GM19452 (cell line): Measurements from ENCODE around the gene POLA2.

ENCODE experiments used
- ATAC-seq: cut with Tn5 transposase; IDR thresholded peaks from one replicate; pipeline ENCODE4 v1.9.1; 2021; ENCODE audit not compliant: unreplicated experiment

POLA2 gene

DNA sequence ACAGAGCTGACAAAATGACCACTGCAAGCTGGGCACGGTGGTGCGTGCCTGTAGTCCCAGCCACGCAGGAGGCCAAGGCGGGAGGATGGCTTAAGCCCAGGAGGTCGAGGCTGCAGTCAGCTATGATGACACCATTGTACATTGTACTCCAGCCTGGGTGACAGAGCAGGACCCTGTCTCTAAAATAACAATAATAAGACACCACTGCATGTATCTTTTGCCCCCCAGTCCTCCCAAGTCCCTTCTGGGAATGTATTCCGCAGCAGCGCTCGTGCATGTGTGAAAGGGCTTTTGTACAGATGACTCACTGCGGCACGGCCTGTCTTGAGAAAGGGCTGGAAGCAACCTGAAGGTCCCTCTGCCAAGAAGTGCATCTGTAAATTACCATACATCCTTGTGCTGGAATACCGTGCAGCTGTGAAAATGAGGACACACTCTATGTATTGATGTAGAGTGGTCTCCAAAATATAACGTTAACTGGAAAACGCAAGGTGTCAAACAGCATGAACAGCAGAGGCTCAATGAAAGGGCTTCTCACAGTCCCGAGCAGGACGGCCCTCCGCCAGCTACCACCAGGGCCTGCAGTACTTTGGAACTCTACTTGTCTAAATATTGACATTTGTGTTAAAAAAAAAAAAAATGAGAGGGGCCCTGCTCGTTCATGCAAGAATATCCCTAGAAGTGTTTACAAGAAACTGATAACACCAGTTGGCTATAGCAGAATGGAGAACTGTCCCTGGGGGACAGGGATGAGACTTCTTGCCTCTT is 43.9 kb downstream of the POLA2 start:
- no peak for ATAC-seq

DNA sequence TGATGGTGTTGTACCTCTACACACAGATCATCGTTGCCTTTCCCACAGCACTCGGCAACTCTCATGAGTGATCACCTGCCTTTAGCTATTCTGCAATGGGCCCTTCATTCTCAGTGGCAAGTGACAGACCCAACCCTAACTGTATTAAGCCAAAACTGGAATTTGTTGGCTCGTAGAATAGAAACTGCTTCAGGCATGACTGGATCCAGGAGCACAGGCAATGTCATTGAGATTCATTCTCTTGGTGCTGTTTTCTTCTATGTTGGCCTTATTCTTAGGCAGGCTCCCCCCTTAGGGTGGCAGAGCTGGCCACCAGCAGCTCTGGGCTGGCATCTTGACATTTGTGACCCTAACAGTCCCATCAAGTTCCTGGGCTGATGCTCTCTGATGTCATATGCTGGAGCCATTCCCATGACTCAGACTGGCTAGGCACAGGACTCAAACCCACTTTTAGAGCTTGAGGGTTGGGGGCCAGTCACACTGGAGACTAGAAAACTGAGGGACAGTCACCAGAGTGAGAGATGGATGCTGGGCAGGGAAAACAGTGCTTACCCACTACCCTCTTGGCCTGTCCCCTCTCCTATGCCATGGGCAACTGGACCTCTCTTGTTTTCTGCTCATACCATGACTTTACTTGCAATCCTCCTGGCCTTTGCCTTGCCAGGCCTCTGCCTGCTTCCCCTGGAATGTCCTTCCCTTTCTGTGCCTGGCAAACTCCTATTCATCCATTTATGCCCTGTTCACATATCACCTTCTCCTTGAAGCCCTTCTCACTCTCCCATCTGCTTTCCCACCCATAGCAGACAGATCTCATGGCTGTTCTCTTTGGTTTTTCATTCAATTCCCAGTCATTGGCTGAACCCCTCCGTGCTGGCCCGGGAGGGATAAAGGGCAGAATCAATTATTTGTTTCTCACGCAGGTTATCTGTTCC is 45.8 kb downstream of the POLA2 start:
- no peak for ATAC-seq

DNA sequence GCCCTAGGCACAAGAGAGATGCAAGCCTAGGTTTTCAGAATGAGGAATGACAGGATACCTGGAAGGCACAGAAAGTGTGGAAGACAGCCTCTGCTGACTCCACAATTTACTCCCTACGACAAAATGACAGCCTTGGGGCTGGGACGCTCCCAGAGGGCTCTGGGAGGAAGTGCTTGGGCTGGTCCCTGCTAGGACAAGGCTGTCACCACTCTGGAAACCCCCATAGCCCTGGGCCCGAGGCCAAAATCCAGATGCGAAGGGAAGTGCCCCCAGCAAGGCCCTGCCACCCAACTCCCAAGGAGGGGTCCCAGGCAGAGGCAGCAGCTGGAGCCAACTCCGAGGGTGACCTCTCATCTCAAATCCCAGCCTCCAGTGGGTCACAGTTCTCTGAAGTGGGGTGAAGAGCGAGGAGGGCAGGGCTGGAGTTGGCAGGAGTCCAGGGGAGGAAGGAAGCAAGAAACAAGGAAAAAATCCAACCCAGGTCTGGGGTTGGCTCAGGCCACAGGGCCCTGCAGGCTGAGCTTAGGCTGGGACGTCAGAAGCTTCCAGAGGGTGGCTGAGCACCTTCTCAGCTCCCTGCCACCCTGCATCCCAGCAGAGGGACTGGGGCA is 46.6 kb downstream of the POLA2 start:
- ATAC-seq = no peak

DNA sequence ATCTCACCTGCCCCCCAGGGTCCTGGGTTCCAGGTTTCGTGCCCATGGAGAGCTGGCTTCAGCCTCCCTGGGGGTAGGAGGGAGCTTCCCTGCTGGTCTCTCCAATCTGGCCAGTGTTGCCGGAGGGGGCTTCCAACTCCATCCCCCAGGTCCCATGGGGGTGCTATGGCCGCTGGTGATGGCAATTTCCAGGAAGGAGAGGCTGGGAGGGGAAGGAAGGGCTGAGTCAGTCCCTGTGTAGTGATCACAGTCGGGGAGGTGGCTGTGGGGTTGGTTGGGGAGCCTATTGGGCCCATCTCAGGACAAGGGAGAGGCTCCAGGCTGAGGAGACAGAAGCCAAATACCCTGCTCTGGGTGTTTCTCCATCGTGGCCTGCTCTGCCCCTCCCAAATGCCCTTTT is 47.2 kb downstream of the POLA2 start:
- no peak for ATAC-seq

DNA sequence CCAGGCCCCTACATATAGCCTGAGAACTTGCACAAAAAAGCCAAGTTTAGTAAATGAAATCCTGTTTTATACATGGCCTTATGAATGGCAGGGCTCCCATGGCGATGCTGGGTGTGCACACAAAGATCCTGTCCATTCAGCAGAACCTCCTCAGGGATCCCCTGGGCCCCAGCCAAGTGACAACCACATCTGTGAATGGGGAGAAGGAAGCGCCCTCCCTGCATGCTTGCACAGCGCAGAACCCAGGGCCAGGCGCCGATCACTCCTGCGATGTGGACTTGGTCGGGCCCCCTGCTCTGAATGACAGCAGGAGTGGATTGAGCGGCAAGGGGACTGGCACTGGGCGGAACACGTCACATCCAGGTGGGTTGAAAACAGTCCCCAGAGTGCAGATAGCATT is 48.5 kb downstream of the POLA2 start:
- ATAC-seq = no peak

DNA sequence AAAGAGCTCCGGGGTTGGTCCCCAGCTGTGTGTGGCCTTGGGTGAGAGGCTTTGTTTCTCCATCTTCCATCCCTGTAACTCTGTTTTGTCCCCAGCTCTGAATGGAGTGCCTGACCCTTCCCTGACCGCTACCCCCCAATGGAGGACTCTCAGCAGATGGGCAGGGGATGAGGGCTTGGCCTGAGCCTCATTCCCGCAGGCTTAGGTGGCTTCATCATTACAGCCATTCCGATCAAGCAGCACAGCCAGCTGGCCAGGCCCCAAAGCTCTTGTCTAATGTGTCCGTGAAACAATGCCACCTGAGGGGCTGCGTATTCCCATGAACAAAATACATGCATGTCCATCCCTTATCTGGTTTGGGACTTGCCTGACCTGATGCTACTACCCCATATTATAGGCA is 49.0 kb downstream of the POLA2 start:
- ATAC-seq = no peak

DNA sequence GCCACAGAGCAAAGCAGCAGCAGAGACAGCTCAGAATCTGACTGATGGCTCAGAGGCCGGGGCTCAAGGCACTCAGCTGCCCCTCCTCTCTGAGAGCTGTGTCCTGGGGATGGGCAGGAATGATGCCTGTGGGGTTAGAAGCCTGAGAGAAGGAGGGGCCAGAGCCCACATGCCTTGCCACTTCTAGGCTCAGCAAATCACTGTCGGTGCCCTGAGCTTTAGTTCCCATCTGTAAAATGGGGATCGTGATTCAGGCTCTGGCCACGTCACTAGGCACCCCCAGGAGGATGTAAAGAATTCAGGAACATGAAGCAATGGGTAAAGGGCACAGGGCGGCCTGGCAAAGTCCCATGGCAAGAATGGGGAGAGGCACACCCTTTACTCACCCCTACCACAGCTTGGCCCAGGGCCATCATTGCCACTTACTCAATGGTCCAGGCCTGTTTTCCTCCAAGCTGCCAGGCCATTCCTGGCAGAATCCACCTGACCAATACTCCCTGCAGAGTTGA is 49.5 kb downstream of the POLA2 start:
- no peak for ATAC-seq

DNA sequence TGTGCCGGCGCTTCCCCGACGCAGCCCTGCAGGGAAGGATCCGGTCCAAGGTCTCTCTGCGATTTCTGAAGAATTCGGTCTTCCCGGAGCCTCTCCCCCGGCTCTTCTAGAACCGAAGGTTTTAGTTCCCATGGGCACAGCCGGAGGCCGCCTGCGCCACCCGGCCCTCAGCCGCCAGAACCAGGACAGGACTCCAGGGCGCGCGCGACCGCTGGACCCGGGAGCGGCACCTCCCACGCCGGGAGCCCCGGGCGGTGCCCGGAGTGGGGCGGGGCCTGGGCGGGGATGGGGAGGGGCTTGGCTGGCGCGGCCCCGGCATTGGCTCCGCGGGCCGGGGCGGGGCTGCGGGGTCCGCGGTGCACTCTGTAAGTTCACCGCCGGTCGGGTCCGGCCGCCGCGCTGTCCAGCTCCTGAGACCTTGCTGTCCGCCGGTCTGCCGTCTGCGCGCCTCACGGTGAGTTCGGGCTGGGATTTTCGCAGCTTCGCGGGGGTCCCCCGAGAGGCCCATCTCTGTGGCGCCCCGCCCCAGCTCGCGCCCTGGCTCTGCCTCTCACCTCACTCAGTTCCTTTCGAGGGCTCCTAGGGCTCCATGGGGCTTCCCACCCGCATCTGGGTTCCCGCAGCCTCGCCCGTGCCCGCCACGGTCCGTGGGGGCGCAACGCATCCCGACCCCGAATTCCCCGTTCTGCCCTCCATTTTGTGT is 52.9 kb downstream of the POLA2 start, which contains the start of gene CDC42EP2:
TSS of gene CDC42EP2 (plus strand) at position 366 of the 703 bp plus-strand sequence. CDS start 6,033 bp downstream, outside the sequence.
- ATAC-seq = peak; percentile 59

DNA sequence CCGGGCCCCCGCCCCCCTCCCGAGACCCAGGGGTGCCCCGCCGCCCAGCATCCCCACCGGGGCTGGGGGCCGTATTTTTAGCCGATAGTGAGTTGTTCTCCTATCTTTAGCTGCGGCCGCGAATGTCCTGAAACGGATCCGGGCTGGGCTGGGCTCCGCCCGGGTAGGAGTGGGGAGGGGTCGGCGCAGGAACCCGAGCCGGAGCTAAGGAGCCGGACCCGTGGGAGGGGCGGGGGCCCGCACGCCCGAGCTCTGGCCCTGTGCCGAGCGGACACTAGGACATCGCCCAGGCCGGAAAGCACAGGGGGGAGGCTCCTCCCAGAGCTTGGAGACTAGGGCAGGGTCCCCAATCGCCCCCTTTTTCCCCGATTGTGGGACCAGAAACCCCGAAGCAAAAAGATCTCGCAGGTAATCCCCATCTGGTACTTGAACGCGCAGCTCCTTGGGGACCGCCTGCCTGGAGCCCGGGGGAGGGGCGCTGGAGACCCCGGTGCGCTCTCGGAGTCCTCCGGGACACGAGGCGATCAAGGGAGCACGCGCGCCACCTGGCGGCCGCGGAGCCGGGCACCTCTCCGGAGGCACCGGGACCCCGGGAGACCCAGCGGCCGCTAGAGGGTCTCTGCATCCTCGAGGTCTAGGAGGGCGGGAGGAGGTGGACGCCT is 53.6 kb downstream of the POLA2 start:
- ATAC-seq = no peak

DNA sequence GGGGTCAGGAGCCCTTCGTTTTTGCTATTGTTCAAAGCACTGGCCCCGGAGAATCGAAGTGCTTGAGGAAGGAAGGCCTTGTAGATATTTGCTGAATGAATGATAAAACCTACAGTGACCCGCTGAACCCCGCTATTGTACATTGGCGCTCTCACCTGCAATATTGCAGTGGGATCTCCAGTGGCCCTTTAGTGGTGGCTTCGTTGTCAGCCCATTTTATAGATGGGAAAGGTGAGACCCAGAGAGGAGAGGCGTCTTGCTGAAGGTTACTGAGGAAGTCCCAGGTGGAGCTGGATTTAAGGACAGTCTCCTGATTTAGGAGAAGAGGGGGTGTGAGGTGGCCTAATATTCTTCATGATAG is 54.1 kb downstream of the POLA2 start:
- ATAC-seq = no peak

DNA sequence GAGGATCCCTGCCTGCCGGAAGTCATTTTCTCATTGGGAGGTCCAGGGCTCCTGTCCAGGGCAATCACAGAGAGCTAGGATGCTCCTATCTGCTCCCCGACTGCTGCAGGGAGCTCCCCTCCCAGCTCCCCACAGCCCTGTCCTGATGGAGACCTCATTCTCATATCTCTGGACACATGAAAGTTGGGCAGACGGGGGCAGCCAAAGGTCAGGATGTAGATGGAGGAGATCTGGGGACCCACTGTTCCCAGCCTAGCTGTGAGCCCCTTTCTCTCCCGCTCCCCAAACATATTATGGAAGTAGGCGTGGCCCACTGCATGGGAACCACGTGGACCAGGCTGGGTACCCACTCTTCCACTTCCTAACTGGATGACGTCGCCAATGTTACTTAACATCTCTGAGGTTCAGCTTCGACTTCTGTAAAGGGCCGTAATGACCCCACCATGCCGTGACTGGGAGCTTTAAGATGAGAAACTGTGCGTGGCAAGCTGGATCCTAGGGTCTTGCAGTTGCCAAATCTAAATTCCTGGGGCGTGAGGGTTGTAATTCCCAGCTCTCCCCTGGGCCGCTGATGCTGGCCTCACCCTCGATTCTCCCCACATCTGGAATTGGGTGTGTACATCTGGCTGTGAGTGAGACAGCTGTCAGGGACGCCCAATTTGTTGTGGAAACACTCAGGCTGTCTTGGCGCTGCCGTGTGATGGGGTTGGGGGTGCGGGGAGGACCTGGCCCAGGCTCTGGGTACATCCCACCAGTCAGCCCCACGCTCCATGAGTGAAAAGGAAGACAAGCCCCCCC is 54.7 kb downstream of the POLA2 start:
- no peak for ATAC-seq

DNA sequence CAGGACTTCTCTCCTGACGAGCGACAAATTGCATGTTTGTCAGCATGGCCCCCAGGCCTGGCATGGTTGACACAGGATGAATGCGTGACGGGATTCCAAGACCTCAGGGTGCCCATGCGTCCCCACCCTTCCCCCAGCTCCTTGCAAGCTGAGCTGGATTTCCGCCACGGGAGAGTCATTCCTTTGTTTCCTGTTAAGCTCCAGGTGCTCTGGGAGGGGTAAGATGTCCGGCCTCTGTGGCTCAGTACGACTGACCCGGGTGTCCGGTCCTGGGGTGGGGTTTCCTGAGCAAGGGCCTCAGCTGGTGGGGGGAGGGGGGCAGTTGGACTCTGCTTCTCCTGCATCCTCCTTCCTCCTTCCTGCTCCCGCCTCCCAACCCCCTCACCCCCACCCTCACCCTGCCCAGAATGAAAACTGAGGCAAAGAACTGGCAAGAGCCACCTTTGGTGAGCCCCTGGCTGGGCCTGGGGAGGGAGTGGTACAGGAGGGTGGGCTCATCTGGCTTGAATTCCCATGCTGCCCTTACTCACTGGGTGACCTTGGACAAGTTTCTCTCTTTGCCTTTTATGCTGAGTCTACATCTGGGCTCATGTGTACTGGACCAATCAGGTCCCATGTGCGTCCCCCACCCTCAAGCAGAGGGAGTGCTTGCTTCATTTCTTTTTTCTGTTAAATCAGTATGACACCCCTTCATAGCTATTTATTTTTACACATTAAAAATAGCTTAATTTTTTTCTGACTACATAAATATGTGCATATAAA is 55.4 kb downstream of the POLA2 start:
- no peak for ATAC-seq

DNA sequence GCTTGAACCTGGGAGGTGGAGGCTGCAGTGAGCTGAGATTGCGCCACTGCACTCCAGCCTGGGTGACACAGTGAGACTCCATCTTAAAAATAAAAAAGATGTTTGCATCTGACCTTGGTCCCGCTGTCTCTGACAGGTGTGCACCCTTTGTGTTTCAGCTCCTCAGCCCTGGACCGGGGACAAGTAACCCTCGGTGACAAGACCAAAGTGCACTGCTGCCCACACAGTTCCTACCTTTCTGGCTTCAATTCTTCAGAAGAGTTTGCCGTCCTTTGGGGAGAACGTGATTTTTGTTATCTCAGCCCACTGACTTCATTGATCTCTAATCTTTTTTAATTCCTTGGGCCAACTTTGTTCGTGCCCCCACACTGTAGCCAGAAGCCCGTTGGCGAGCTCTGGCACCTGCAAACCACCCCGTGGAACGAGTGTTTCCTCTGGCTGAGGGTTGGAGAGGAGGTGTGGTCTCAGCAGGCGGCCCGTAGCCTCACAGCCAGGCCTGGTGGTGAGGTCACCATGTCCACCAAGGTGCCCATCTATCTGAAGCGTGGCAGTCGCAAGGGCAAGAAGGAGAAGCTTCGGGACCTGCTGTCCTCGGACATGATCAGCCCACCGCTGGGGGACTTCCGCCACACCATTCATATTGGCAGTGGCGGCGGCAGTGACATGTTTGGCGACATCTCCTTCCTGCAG is 58.8 kb downstream of the POLA2 start:
- no peak for ATAC-seq

DNA sequence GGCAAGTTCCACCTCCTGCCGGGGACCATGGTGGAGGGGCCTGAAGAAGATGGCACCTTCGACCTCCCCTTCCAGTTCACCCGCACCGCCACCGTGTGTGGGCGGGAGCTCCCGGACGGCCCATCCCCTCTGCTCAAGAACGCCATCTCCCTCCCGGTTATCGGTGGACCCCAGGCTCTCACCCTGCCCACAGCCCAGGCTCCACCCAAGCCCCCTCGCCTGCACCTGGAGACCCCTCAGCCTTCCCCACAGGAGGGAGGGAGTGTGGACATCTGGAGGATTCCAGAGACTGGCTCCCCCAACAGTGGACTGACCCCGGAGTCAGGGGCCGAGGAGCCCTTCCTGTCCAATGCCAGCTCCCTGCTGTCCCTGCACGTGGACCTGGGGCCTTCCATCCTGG is 59.3 kb downstream of the POLA2 start:
- ATAC-seq = no peak

DNA sequence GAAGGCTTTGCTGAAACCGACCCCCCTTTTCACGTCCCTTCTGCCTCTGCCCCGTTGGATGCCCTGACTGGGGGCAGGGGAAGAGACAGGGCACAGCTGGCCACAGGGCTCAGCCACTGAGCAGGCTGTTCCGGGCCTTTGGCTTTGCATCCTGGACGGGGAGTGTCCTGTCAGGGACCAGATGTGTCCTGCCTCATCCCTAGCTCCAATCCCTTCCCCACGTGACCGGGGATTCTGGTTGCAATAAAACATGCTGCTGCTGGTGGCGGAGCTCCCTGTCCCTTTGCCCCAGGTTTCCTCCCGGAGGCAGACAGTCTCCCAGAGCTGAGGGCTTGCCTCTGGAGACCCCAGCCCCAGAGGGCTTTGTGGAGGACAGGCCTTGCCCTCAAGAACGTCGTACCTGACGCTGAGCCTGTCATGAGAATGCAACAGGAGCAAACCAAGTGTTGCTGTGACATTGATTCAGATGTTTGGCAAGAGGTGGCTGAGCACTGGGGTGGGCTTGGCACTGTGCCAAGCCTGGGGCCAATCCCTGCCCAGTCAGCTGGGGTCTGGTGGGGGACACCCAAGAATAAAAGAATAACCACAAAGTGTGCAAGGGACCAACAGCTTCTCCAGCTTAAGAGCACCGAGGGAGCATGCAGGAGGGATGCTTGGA is 60.2 kb downstream of the POLA2 start:
- ATAC-seq = no peak

DNA sequence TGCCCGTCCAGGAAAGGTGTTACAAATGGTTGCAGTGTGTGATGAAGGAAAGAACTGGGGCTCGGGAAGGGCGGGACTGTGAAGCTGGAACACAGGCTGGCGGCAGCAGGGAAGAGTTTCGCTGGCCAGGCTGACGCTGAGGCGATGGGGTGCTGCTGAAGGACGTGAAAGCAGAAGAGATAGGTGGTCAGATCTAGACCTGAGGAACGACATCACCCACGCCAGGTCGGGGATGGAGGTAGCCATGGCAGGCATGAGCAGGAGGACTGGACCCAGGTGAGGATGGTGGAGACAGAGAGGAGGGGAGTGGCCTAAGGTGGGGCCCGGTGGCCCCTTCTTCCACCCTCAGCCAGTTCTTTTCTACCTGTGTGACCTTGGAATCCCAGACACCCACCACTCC is 62.1 kb downstream of the POLA2 start:
- no peak for ATAC-seq

DNA sequence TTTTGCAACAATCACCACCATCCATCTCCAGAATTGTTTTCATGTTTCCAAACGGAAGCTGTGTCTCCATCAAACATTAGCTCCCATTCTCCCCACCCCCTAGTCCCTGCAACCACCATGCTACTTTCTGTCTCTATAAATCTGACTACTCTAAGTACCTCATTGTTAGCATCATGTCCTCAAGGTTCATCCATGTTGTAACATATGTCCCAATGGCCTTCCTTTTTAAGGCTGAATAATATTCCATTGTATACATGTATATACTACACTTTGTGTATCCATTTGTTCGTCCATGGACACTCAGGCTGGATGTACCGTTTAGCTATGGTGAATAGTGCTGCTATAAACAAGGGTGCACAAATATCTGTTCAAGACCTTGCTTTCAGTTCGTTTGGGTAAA is 63.7 kb downstream of the POLA2 start:
- no peak for ATAC-seq

DNA sequence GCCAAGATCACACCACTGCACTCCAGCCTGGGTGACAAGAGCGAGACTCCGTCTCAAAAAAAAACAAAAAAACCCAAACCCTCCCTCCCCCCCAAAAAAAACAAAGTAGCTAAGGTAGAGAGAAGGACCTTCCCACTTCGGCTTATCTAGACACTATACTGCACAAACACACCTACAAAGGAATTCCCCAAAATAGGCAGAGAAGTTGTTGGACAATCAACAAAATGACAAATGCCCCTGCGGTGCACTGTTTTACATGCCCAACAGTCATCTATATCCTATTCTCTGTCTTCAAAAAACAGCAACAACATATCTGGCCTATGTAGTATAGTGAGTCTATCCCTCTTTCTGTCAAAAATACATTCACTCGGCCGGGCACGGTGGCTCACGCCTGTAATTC is 65.3 kb downstream of the POLA2 start:
- ATAC-seq = no peak
